Activated CD8-positive, alpha-beta memory T cell treated with anti-CD3 and anti-CD28 coated beads for 1 hour (primary cell): Measurements from ENCODE around the gene UBA1.

Experiments used
- DNase-seq, 2 donors: peaks; one replicate each; pipeline ENCODE4 v3.0.0-alpha.2; 2020; ENCODE audit warnings: low read depth in 1 of 2; ENCODE audit errors: extremely low read depth in 1 of 2

Gene UBA1

GRCh38 chrX:47227334-47227583 is 33.6 kb downstream of the UBA1 start:
- no peak for DNase-seq

GRCh38 chrX:47228550-47229270 is 35.1 kb downstream of the UBA1 start:
- no peak for DNase-seq

- no peak for DNase-seq
These were observed 35.8 kb downstream of the UBA1 start for GRCh38 chrX:47229427-47229826.

- no peak for DNase-seq
These were observed 36.7 kb downstream of the UBA1 start for GRCh38 chrX:47230136-47230868.

GRCh38 chrX:47231167-47231566 is 37.5 kb downstream of the UBA1 start:
- DNase-seq: no peak

DNA sequence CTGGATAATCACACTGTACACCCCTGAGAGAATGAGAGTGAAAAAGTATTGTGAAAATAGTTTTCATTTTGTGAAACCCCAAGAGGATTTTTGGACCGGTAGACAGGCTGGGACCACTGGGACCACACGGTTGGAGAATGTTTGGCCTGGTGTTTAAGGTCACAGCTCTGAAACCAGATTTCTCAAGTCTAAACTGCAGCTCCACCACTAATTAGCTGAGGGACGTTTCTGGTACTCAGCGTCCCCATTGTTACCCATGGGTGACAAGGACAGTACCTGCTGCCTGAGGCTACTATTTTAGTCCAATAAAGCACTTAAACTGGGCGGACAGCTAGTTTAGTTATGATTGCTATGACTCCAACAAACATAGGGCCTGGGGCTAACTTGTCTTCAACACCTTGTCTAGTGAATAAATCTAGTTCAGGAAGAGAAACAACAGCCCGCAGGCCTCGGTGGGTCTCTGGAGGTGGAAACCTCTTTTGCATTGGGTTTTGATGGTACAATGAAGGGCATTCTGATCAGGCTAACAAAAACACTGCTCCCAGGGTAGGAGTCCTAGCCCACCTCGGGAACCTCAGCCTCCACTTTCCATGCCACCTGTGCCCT is 38.7 kb downstream of the UBA1 start:
- DNase-seq: no peak

DNA sequence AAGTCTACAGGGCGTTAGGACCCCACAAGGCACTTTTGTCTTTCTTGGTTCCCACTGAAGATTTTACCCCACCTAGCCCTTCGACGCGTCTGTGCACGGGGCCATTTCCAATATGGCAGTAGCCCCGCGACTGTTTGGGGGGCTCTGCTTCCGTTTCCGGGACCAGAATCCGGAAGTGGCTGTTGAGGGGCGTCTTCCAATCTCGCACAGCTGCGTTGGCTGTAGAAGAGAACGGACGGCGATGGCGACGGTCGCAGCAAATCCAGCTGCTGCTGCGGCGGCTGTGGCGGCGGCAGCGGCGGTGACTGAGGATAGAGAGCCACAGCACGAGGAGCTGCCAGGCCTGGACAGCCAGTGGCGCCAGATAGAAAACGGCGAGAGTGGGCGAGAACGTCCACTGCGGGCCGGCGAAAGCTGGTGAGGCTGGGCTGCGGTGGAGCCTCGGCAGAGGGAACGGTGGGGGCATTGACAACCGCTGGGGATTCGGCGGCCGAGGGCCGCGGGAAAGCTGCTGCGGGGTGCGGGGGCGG is 39.2 kb downstream of the UBA1 start, which contains the start of gene USP11:
TSS of gene USP11 (plus strand) at position 207 of the 530 bp plus-strand sequence. CDS start at position 242, 35 bp downstream.
- DNase-seq: peak; percentile 32 to 38

GRCh38 chrX:47233333-47234113 is 39.9 kb downstream of the UBA1 start:
- DNase-seq: peak; percentile 80 to 92

- no peak for DNase-seq
These were observed 41.0 kb downstream of the UBA1 start for GRCh38 chrX:47234583-47234982.

GRCh38 chrX:47235691-47236103 is 42.1 kb downstream of the UBA1 start:
- DNase-seq: no peak

- DNase-seq: no peak
These were observed 45.6 kb downstream of the UBA1 start for GRCh38 chrX:47239199-47239598.

- DNase-seq: no peak
These were observed 46.4 kb downstream of the UBA1 start for GRCh38 chrX:47239898-47240545.

DNA sequence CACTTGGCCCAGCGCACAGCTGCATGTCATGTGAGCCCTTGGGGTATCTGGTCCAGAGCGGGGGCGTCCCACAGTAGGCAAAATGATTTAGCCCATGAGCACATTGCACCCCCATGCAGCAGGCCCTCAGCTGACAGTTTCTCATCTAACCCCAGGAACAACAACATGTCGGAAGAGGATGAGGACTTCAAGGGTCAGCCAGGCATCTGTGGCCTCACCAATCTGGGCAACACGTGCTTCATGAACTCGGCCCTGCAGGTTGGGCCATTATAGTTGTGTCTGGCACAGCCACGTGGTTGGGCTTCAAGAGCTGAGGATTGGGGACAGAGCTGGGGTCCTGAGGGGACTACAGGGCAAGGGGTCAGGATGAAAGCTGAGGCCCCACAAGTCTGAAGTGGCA is 47.0 kb downstream of the UBA1 start:
- DNase-seq: no peak

DNA sequence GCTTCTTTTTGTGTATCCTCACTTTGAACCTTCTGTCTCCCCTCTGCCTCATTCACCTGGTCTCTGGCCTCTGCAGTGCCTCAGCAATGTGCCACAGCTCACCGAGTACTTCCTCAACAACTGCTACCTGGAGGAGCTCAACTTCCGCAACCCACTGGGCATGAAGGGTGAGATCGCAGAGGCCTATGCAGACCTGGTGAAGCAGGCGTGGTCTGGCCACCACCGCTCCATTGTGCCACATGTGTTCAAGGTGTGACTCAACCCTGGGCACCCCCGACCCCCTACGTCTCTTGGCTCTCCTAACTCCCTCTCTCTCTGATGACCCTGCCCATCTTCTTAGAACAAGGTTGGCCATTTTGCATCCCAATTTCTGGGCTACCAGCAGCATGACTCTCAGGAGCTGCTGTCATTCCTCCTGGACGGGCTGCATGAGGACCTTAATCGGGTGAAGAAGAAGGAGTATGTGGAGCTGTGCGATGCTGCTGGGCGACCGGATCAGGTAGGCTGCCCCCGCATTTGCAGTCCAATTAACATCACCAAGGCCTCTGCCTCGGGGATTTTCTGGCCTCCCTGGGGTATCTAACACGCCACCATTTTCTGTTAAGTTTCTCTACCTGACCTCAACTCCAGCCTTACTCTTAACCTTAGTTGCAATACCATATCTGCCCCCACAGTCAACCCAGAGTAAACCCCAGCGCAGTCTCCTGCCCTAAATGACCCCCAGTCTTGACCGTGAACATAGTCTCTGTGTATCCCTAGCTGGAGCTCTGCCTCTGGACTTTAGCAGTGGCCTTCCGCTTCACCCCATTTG is 47.8 kb downstream of the UBA1 start:
- DNase-seq: no peak

- no peak for DNase-seq
These were observed 48.7 kb downstream of the UBA1 start for GRCh38 chrX:47242321-47242720.

DNA sequence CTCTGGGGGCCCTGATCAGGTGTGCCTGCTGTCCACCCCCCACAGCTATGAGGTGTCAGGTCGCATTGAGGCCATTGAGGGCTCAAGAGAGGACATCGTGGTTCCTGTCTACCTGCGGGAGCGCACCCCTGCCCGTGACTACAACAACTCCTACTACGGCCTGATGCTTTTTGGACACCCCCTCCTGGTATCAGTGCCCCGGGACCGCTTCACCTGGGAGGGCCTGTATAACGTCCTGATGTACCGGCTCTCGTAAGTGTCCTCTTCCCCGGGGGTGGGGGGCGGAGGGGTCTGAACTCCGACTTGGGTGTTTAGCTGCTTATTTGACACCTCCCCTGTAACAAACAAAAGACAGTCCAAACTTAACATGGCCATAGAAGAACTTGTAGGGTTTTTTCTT is 49.7 kb downstream of the UBA1 start:
- no peak for DNase-seq

GRCh38 chrX:47244676-47245075 is 51.0 kb downstream of the UBA1 start:
- no peak for DNase-seq

DNA sequence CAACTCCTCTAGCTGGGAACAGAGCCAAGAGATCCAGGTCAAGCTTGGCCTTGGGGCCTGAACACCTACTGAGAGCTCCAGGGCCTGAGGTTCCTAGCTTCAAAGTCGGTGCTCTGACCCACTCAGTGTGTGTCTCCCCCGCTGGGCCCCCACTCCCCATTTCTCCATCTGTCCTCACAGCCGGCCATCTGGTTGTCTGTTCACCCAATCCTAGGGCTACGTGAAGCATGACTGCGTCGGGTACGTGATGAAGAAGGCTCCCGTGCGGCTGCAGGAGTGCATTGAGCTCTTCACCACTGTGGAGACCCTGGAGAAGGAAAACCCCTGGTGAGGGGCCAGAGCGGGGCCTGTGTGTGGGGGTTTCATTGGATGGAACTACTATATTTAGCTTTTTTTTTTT is 51.5 kb downstream of the UBA1 start:
- no peak for DNase-seq

- DNase-seq: no peak
These were observed 53.8 kb downstream of the UBA1 start for GRCh38 chrX:47247206-47247998.
